IPS-15b (cell line): Measurements from ENCODE around the gene CDC73.
"Not testable (repeated sequence)": the region's sequence is repeated elsewhere in the genome, so short reads cannot be mapped to it uniquely, and the experiment has no call there.

ENCODE experiments used
- H3K27me3 ChIP-seq: one replicate; pipeline ENCODE4 v1.6.1; 2013; ENCODE audit warnings: low read length; ENCODE audit not compliant: control insufficient read depth, insufficient read depth
- H3K36me3 ChIP-seq: one replicate; pipeline ENCODE4 v1.6.1; 2013; ENCODE audit warnings: low read length; ENCODE audit not compliant: control insufficient read depth, insufficient read depth
- H3K4me1 ChIP-seq: one replicate; pipeline ENCODE4 v1.6.1; 2013; ENCODE audit warnings: mild to moderate bottlenecking, low read length; ENCODE audit not compliant: control insufficient read depth, insufficient read depth
- H3K4me3 ChIP-seq: one replicate; pipeline ENCODE4 v1.5.1; 2013; ENCODE audit warnings: low read depth, low read length
- H3K9ac ChIP-seq: one replicate; pipeline ENCODE4 v1.6.1; 2013; ENCODE audit warnings: low read depth, mild to moderate bottlenecking, low read length
- H3K9me3 ChIP-seq: one replicate; pipeline ENCODE4 v1.6.1; 2013; ENCODE audit warnings: mild to moderate bottlenecking, low read length; ENCODE audit not compliant: control insufficient read depth, insufficient read depth

CDC73 gene

DNA sequence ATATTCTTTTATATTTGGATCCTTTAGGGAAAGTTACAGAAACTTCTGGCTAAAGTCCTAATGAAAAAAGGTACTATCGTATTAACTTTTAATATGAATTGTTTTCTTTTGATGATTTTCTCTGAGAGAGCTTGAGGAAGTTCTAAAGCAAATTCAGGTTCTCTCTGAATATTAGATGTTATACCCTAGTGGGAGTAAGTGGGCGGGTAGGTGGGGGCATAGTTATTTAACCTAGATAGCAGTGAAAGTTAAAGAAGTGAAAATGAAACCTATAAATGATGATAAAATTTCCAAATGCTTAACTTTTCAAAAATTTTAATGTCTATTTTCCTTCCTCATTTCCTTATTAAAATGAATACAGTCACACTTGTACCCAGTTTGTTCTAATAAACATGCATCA is 90.8 kb downstream of the CDC73 start:
- no peaks in the 10 kb centered on the region for H3K9me3 ChIP-seq
- no peaks in the 10 kb centered on the region for H3K36me3 ChIP-seq
- peaks cover 10% of the 10 kb centered on the region for H3K4me1 ChIP-seq
- no peak overlapping the region for H3K4me3 ChIP-seq
- H3K27me3 ChIP-seq: no peaks in the 10 kb centered on the region
- no peak overlapping the region for H3K9ac ChIP-seq

DNA sequence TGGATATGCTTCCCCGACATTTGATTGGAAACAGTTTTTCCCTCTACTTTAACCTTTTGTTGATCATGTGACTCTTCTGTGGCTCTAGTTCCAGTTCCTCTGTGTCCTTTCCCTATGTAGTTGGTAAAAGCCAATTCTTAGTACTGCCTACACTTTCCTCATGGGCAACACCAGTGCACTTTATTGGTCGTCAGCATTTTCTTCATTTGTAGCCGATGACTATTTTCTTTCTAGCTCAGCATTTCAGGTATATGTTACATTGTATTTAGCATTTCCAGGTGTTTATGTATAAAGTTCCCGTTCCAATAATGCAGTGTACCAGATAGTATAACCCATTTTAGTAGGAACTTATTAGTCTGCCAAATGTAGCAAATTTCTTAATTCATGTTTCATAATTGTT is 92.2 kb downstream of the CDC73 start:
- no peak overlapping the region for H3K9ac ChIP-seq
- H3K9me3 ChIP-seq: no peaks in the 10 kb centered on the region
- no peaks in the 10 kb centered on the region for H3K27me3 ChIP-seq
- no peak overlapping the region for H3K4me3 ChIP-seq
- H3K36me3 ChIP-seq: no peaks in the 10 kb centered on the region
- peaks cover 10% of the 10 kb centered on the region for H3K4me1 ChIP-seq

DNA sequence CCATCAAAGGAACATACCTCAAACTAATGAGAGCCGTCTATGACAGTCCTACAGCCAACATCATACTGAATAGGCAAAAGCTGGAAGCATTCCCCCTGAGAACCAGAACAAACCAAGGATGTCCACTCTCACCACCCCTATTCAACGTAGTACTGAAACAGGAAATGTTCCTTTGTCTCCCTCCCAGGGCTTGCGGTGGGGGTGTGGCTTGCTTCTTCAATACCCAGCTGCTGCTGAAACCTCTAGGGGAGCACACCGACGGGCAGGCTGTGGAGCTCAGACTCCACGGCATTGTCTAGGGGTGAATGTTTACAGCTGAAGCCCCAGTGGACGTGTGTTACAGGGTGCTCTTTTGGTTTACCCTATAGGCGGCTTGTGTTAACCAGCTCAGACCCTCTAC is 95.1 kb downstream of the CDC73 start:
- Histone ChIP-seq H3K9me3 (no peaks in the 10 kb centered on the region), H3K4me3 (no peak overlapping the region), H3K9ac (no peak overlapping the region), H3K4me1 (peaks cover 15% of the 10 kb centered on the region), H3K36me3 (no peaks in the 10 kb centered on the region), H3K27me3 (no peaks in the 10 kb centered on the region)

DNA sequence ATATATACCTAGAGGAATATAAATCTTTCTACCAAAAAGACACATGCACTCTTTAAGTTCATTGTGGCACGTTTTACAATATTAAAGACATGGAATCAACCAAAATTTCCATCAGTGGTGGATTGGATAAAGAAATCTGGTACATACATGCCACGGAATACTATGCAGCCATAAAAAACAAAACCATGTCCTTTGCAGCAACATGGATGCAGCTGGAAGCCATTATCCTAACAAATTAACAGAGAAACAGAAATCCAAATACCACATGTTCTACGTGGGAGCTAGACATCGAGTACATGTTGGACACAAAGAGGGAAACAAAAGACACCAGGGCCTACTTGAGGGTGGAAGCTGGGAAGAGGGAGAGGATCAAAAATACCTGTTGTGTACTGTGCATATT is 97.6 kb downstream of the CDC73 start:
- no peaks in the 10 kb centered on the region for H3K9me3 ChIP-seq
- H3K9ac ChIP-seq: no peak overlapping the region
- H3K4me1 ChIP-seq: peaks cover 18% of the 10 kb centered on the region
- H3K27me3 ChIP-seq: no peaks in the 10 kb centered on the region
- H3K4me3 ChIP-seq: no peak overlapping the region
- H3K36me3 ChIP-seq: no peaks in the 10 kb centered on the region

DNA sequence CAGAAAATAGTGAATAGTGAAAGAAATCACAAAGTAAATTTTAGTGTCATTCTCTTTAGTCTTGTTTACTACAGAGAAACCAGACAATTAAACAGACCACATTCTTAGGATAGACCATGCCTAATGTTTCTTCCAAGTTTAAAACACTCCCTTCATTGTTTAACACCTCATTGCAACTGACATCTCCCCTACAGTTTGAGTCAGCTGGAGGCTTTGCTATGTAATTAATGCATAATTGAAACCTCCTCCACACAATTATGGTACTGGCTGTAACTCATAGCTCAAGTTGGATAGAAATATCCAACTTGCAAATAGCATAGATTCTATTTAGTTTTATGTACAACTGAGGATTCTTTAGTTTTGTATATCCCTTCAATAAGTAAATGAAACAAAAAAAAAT is 99.8 kb downstream of the CDC73 start:
- no peak overlapping the region for H3K4me3 ChIP-seq
- no peaks in the 10 kb centered on the region for H3K27me3 ChIP-seq
- H3K36me3 ChIP-seq: no peaks in the 10 kb centered on the region
- peaks cover 16% of the 10 kb centered on the region for H3K4me1 ChIP-seq
- no peak overlapping the region for H3K9ac ChIP-seq
- H3K9me3 ChIP-seq: no peaks in the 10 kb centered on the region

DNA sequence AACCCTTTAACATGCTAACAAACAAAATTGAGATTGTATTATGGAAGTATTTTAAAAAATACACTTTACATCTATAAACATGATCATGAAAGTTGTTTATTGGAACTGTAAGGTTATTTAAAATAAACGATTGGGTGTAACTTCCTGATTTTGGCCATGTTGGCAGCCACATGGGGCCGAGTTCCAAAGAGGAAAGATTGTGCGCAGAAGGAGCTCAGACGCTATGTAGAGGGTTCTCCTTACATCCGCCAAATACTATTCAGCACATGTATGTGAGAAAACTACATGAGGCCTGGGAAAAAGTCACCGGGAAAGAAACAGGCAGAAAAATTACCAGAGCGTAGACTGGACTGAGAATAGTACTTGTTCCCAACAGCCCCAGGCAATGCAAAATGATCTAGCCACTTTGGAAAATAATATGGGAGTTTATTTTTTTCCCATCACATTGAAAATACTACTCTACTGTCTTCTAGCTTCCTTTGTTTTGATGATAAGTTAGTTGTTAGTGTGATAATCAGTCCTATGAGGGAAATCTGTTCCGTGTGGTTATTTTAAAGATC is 100.3 kb downstream of the CDC73 start:
- Histone ChIP-seq H3K36me3 (no peaks in the 10 kb centered on the region), H3K4me3 (no peak overlapping the region), H3K27me3 (no peaks in the 10 kb centered on the region), H3K9me3 (no peaks in the 10 kb centered on the region), H3K9ac (no peak overlapping the region), H3K4me1 (peaks cover 13% of the 10 kb centered on the region)

DNA sequence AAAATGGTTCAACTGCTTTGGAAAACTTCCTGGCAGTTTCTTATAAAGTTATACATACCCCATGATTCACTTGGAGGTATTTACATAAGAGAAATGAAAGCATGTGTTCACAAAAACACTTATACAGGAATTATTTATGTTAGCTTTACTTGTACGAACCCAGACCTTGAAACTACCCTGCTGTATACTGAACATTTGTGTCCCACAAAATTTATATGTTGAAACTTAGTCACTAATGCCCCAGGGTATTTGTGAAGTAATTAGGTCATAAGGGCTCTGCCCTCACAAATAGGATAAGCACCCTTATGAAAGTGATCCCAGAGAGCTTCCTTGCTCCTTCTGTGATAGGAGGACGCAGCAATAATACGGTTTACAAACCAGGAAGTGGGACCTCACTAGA is 107.3 kb downstream of the CDC73 start:
- Histone ChIP-seq H3K36me3 (peaks cover 4% of the 10 kb centered on the region), H3K9ac (no peak overlapping the region)

DNA sequence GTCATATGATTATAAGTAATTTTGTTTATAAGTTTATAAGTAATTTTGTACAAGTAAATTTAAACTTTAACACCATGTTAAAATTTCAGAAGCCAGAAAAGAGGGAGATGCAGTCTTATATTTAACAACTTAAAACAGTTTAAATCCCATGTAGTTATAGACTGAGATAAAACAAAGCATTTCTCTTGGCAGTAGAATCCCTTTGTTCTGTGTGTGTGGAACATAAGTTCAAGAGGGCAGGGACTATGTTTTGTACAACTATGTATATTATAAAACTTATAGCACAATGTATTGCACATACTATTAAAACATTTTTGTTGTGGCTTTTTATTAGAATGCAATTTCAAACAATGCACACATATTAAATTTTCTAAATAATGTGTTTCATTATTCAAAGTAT is 109.3 kb downstream of the CDC73 start:
- H3K27me3 ChIP-seq, H3K9me3 ChIP-seq, H3K4me1 ChIP-seq, H3K4me3 ChIP-seq, H3K36me3 ChIP-seq, H3K9ac ChIP-seq: not testable (repeated sequence)

More for the DNA sequence above, 107.3 kb downstream of the CDC73 start:
- no peaks in the 10 kb centered on the region for H3K27me3 ChIP-seq
- no peaks in the 10 kb centered on the region for H3K4me1 ChIP-seq
- H3K4me3 ChIP-seq: no peak overlapping the region
- no peaks in the 10 kb centered on the region for H3K9me3 ChIP-seq

DNA sequence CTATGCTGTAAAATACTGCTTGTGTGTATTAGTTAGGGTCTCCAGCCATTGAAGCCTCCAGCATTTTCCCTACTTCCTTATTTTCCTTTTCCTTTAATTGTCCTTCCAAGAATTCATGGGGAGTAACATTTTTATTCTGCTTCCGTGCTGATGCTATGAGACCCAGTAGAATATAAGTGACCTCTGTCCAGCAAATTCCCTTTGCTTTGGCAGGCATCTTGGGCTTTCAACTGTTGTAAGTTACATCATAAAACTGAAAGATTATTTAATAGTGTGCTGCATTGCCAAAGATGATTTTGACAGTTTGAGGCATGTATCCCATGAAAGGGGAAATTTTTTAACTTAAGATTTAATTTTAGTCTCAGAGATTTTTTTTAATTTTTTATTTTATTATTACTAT is 112.7 kb downstream of the CDC73 start:
- Histone ChIP-seq H3K36me3 (peaks cover 4% of the 10 kb centered on the region), H3K4me3 (no peak overlapping the region), H3K9ac (no peak overlapping the region), H3K9me3 (no peaks in the 10 kb centered on the region), H3K4me1 (no peaks in the 10 kb centered on the region), H3K27me3 (no peaks in the 10 kb centered on the region)

DNA sequence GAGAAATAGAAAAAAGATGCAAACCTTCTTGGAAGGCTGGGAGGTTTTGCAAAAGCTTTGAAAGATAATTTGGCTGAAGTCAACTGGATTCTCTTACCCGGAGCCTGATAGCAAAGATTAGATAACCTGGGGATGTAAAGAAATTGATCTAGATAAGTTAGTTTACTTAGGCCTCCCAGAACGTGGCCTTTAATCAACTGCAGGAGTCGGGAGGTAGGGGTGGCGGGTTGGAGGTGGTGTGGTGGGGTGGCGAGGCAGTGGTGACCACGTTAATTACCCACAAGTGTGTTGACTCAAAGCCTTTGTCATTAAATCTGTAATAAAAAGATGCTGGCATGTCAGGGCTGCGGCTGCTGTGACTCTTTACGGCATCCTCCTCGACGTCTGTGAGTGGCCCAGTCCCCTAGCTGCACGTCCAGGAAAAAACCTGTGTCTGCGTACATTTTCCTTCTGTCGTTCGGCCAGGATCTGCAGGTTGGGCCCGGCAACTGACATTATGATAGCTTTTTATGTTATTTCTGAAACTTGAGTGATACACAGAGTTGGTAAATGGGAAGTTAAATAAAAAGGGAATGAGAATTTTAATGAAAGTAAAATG is 115.6 kb downstream of the CDC73 start:
- no peak overlapping the region for H3K9ac ChIP-seq
- no peak overlapping the region for H3K4me3 ChIP-seq
- no peaks in the 10 kb centered on the region for H3K9me3 ChIP-seq
- H3K36me3 ChIP-seq: peaks cover 4% of the 10 kb centered on the region
- no peaks in the 10 kb centered on the region for H3K27me3 ChIP-seq
- no peaks in the 10 kb centered on the region for H3K4me1 ChIP-seq

DNA sequence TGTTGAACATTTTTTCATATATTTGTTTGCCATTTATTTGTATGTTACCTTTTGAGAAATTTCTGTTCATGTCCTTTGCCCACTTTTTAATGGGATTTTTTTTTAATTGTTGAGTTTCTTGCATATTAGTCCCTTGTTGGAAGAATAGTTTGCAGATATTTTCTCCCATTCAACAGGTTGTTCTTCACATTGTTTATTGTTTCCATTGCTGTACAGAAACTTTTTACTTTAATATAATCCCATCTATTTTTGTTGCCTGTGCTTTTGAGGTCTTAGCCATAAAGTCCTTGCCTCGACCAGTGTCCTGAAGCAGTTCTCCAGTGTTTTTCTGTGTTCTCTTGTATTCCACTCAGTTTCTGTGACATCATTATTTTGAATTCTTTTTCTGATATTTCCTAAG is 118.8 kb downstream of the CDC73 start:
- no peak overlapping the region for H3K4me3 ChIP-seq
- no peaks in the 10 kb centered on the region for H3K36me3 ChIP-seq
- no peaks in the 10 kb centered on the region for H3K27me3 ChIP-seq
- H3K9me3 ChIP-seq: no peaks in the 10 kb centered on the region
- no peaks in the 10 kb centered on the region for H3K4me1 ChIP-seq
- H3K9ac ChIP-seq: no peak overlapping the region

DNA sequence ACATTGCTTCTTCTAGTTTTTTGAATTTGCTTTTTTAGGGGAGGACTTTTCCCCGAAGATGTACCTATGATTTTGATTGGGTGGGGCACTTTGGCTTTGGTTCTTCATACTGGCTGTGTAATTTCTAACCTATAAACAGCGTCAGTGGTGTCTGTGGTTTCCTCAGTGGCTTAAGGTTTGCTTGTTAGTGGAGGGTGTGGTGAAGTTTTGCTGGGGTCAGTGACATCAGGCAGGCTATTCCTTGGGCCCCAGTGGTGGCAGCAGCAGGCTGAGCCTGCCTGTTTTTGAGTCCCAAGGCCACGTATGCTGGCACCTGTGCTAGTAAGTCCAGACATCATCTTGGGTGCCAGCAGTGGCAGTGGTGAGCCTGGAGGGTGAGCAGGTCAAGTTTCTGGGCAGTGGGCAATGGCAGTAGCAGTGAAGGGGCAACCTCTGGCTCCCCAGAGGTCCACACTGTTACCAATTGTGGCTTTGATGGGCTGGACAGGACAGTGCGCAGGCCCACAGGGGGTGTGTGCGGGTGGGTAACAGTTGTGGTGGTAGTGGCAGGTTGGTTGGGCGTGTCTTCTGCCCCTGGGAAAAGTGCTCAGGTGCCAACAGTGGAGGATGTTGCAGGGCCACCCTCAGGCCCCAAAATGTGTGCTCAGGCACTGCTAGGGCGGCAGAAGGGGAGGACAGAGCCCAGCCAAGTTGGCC is 119.4 kb downstream of the CDC73 start:
- no peaks in the 10 kb centered on the region for H3K36me3 ChIP-seq
- H3K4me1 ChIP-seq: no peaks in the 10 kb centered on the region
- H3K9me3 ChIP-seq: no peaks in the 10 kb centered on the region
- no peak overlapping the region for H3K9ac ChIP-seq
- H3K4me3 ChIP-seq: no peak overlapping the region
- no peaks in the 10 kb centered on the region for H3K27me3 ChIP-seq
